SH-SY5Y (cell line): ENCODE results near the gene PLA2G4B.

ENCODE experiments used
- GATA2 ChIP-seq: IDR thresholded peaks from 2 replicates; pipeline ENCODE4 v1.6.1; 2011; ENCODE audit warnings: mild to moderate bottlenecking, low read depth, low read length
- GATA3 ChIP-seq: IDR thresholded peaks from 2 replicates; pipeline ENCODE4 v1.6.1; 2011; ENCODE audit warnings: low read depth, mild to moderate bottlenecking, low read length, moderate library complexity

The PLA2G4B gene

GRCh38 chr15:41838400-41838897 lies at the start of gene PLA2G4B:
PLA2G4B (plus strand) TSS chr15:41838847; CDS start chr15:41838914, 67 bp downstream.
- no peak for TF ChIP-seq GATA2

- no peak for TF ChIP-seq GATA3
- no peak for TF ChIP-seq GATA2
These were observed 49.4 kb upstream of the PLA2G4B start for GRCh38 chr15:41789236-41789635.

GRCh38 chr15:41789662-41790061 lies 49.0 kb upstream of the PLA2G4B start:
- no peak for TF ChIP-seq GATA2
- no peak for TF ChIP-seq GATA3

- no peak for TF ChIP-seq GATA2
- no peak for TF ChIP-seq GATA3
These were observed 48.5 kb upstream of the PLA2G4B start for GRCh38 chr15:41790169-41790568.

GRCh38 chr15:41790756-41791546 lies 47.7 kb upstream of the PLA2G4B start:
- TF ChIP-seq GATA2 (no peak), GATA3 (no peak)

GRCh38 chr15:41791547-41791937 lies 47.1 kb upstream of the PLA2G4B start:
- TF ChIP-seq GATA2 (no peak), GATA3 (no peak)

- TF ChIP-seq GATA3, result no peak
- no peak for TF ChIP-seq GATA2
These were observed 46.5 kb upstream of the PLA2G4B start for GRCh38 chr15:41792000-41792637.

GRCh38 chr15:41794081-41794480 lies 44.6 kb upstream of the PLA2G4B start:
- no peak for TF ChIP-seq GATA2
- no peak for TF ChIP-seq GATA3

GRCh38 chr15:41795996-41796856 lies 42.4 kb upstream of the PLA2G4B start:
- TF ChIP-seq GATA3, result no peak
- TF ChIP-seq GATA2, result no peak

GRCh38 chr15:41797201-41797944 lies 41.3 kb upstream of the PLA2G4B start:
- no peak for TF ChIP-seq GATA2
- TF ChIP-seq GATA3, result no peak

- no peak for TF ChIP-seq GATA3
- no peak for TF ChIP-seq GATA2
These were observed 39.8 kb upstream of the PLA2G4B start for GRCh38 chr15:41798607-41799487.

GRCh38 chr15:41799488-41799805 lies 39.2 kb upstream of the PLA2G4B start:
- no peak for TF ChIP-seq GATA2
- TF ChIP-seq GATA3, result no peak

GRCh38 chr15:41801185-41801584 lies 37.5 kb upstream of the PLA2G4B start:
- TF ChIP-seq GATA3, result no peak
- no peak for TF ChIP-seq GATA2
